CD14-positive monocyte (primary cell): ENCODE measurements around the gene MRPL48. TPM values are rescaled to one million over a fixed set of nuclear protein-coding genes. Genes with fewer than 3 reads are reported as not detected.

Experiments used
- DNase-seq, 3 donors: peaks; one replicate each; pipeline ENCODE4 v3.0.0-alpha.2; 2011 to 2022
- H2AFZ ChIP-seq: 2 replicates; pipeline ENCODE4 v1.6.0; 2012; ENCODE audit warnings: mild to moderate bottlenecking, low read depth, low read length, inconsistent platforms; ENCODE audit not compliant: insufficient read depth, poor library complexity, severe bottlenecking
- H3K27ac ChIP-seq, 2 donors: 1 replicate in 1 of 2; 2 replicates in 1 of 2; pipeline ENCODE4 v1.5.1; 2012 to 2013; ENCODE audit warnings: low read length in 2 of 2, control low read depth in 1 of 2, inconsistent platforms in 1 of 2, low read depth in 1 of 2, mild to moderate bottlenecking in 1 of 2
- H3K27me3 ChIP-seq, 2 donors: one replicate each; pipeline versions ENCODE4 v1.6.0 to v1.6.1; 2011 to 2013; ENCODE audit warnings: low read length in 2 of 2; ENCODE audit not compliant: control insufficient read depth in 2 of 2, insufficient read depth in 2 of 2
- H3K36me3 ChIP-seq, 2 donors: replicated peaks in 1 of 2; 1 replicate in 1 of 2; 2 replicates in 1 of 2; pipeline versions ENCODE4 v1.5.1 to v1.6.1; 2012 to 2013; ENCODE audit warnings: low read length in 2 of 2, control low read depth in 1 of 2, inconsistent platforms in 1 of 2, mild to moderate bottlenecking in 1 of 2; ENCODE audit not compliant: insufficient read depth in 2 of 2, control insufficient read depth in 1 of 2
- H3K4me1 ChIP-seq, 2 donors: 1 replicate in 1 of 2; 2 replicates in 1 of 2; pipeline versions ENCODE4 v1.5.1 to v1.6.1; 2012 to 2013; ENCODE audit warnings: low read length in 2 of 2, control low read depth in 1 of 2, inconsistent platforms in 1 of 2, mild to moderate bottlenecking in 1 of 2, moderate library complexity in 1 of 2; ENCODE audit not compliant: insufficient read depth in 2 of 2, control insufficient read depth in 1 of 2
- H3K4me2 ChIP-seq: replicated peaks from 2 replicates; pipeline ENCODE3; 2012; ENCODE audit warnings: low read length, moderate library complexity, mild to moderate bottlenecking; ENCODE audit not compliant: poor library complexity, severe bottlenecking; ENCODE audit errors: extremely low read depth
- H3K4me3 ChIP-seq, 3 experiments: fragments of 200-600 bp in 1 of 3; sonication (generic) in 1 of 3; replicated peaks in 1 of 3; 1 replicate in 2 of 3; 2 replicates in 1 of 3; pipeline ENCODE4 v1.5.1; 2011 to 2013; ENCODE audit warnings: low read length in 3 of 3, mild to moderate bottlenecking in 3 of 3, control low read depth in 2 of 3, low read depth in 2 of 3, inconsistent platforms in 1 of 3, moderate library complexity in 1 of 3
- H3K79me2 ChIP-seq: 2 replicates; pipeline ENCODE4 v1.6.0; 2012; ENCODE audit warnings: mild to moderate bottlenecking, control low read depth, inconsistent platforms, low read length, moderate library complexity; ENCODE audit not compliant: insufficient read depth
- H3K9ac ChIP-seq: 2 replicates; pipeline ENCODE4 v1.6.0; 2017; ENCODE audit warnings: low read length, mild to moderate bottlenecking; ENCODE audit not compliant: insufficient read depth, poor library complexity, severe bottlenecking
- H3K9me3 ChIP-seq, 2 donors: replicated peaks in 1 of 2; 1 replicate in 1 of 2; 2 replicates in 1 of 2; pipeline versions ENCODE4 v1.5.1 to v1.6.1; 2012 to 2013; ENCODE audit warnings: low read length in 2 of 2, control low read depth in 1 of 2; ENCODE audit not compliant: control insufficient read depth in 1 of 2, insufficient read depth in 1 of 2
- H4K20me1 ChIP-seq: 2 replicates; pipeline ENCODE4 v1.6.0; 2012; ENCODE audit warnings: mild to moderate bottlenecking, low read length, control low read depth, moderate library complexity; ENCODE audit not compliant: insufficient read depth
- H3K27ac Mint-ChIP-seq, 7 donors: one replicate each; pipeline ENCODE4 v1.8.0; 2020; ENCODE audit warnings: mild to moderate bottlenecking in 7 of 7, mixed read lengths in 7 of 7, moderate library complexity in 6 of 7, inconsistent platforms in 2 of 7
- H3K27me3 Mint-ChIP-seq, 3 donors: one replicate each; pipeline ENCODE4 v1.8.0; 2021 to 2022; ENCODE audit warnings: low read depth in 3 of 3, mild to moderate bottlenecking in 3 of 3, mixed read lengths in 3 of 3, moderate library complexity in 3 of 3, inconsistent platforms in 1 of 3
- H3K36me3 Mint-ChIP-seq, 2 donors: one replicate each; pipeline ENCODE4 v1.8.0; 2020; ENCODE audit warnings: mixed read lengths in 2 of 2, inconsistent platforms in 1 of 2, mild to moderate bottlenecking in 1 of 2
- H3K4me1 Mint-ChIP-seq: one replicate; pipeline ENCODE4 v1.8.0; 2020; ENCODE audit warnings: mild to moderate bottlenecking, mixed read lengths
- H3K4me3 Mint-ChIP-seq, 2 donors: one replicate each; pipeline ENCODE4 v1.8.0; 2020; ENCODE audit warnings: mild to moderate bottlenecking in 2 of 2, mixed read lengths in 2 of 2, moderate library complexity in 1 of 2
- H3K9me3 Mint-ChIP-seq, 7 donors: one replicate each; pipeline ENCODE4 v1.8.0; 2020 to 2022; ENCODE audit warnings: mixed read lengths in 7 of 7, mild to moderate bottlenecking in 6 of 7, moderate library complexity in 6 of 7, inconsistent platforms in 2 of 7
- CTCF ChIP-seq: fragments of 200-600 bp; IDR thresholded peaks from one replicate; pipeline ENCODE4 v1.8.0; 2022; ENCODE audit warnings: antibody characterized with exemption, mild to moderate bottlenecking
- WGBS: methylation state at CpG from one replicate; pipeline ENCODE4 v1.1.5; 2013; ENCODE audit warnings: missing lambda C conversion rate; ENCODE audit not compliant: insufficient coverage; 5-methylcytosine and 5-hydroxymethylcytosine counted together
- intact Hi-C, 2 donors: fragments of 100-400 bp; cut with micrococcal nuclease; formaldehyde crosslinking; loops; one replicate each; pipeline versions ENCODE4 v1.15.0 to v1.15.1; 2023
- polyA plus RNA-seq, 3 donors: library from polyadenylated mRNA; depleted of rRNA in 1 of 3; unstranded in 2 of 3; stranded (reverse) in 1 of 3; fragments of 300-500 nt in 2 of 3; fragments of >200 nt in 1 of 3; fragmentation: Illumina TruSeq in 2 of 3; gene quantifications; 1 replicate in 2 of 3; 2 replicates in 1 of 3; pipeline ENCODE4 v1.2.3, GENCODE V29; 2012 to 2021

Gene MRPL48
- polyA plus RNA-seq, 3 donors, result 17.8 to 43.1 (median 42.9) TPM

- no peaks in the 10 kb centered on the region for H3K27me3 ChIP-seq
- no peak for TF ChIP-seq CTCF
- intact Hi-C loops, result no loop called here
- no peak overlapping the region for H3K27ac ChIP-seq
- Mint-ChIP-seq H3K36me3 (peaks cover 14 to 37% of the 10 kb centered on the region in 2 donors), H3K27me3 (no peaks in the 10 kb centered on the region), H3K9me3 (peaks cover 0 to 2% (median 0%) of the 10 kb centered on the region in 7 donors), H3K27ac (no peak overlapping the region), H3K4me1 (peaks cover 4% of the 10 kb centered on the region), H3K4me3 (no peak overlapping the region)
- H3K4me2 ChIP-seq, result no peak overlapping the region
- peaks cover 7 to 20% of the 10 kb centered on the region in 2 donors for H3K36me3 ChIP-seq
- no peak for DNase-seq
- H2AFZ ChIP-seq, result no peak overlapping the region
- H3K9me3 ChIP-seq, result no peaks in the 10 kb centered on the region
- H3K9ac ChIP-seq, result no peak overlapping the region
- no peaks in the 10 kb centered on the region for H3K79me2 ChIP-seq
- no peak overlapping the region for H3K4me3 ChIP-seq
- no peaks in the 10 kb centered on the region for H3K4me1 ChIP-seq
- 60% methylated on average over 1 of the region's 3 CpGs for WGBS
- H4K20me1 ChIP-seq, result no peaks in the 10 kb centered on the region
Observed at GRCh38 chr11:73812234-73812633, 24.6 kb downstream of the MRPL48 start.

GRCh38 chr11:73814812-73815211 lies 27.1 kb downstream of the MRPL48 start:
- Mint-ChIP-seq H3K4me3 (no peak overlapping the region), H3K27me3 (no peaks in the 10 kb centered on the region), H3K9me3 (peaks cover 0 to 2% (median 0%) of the 10 kb centered on the region in 7 donors), H3K27ac (no peak overlapping the region), H3K36me3 (peaks cover 6 to 34% of the 10 kb centered on the region in 2 donors), H3K4me1 (peaks cover 4% of the 10 kb centered on the region)
- no peak overlapping the region for H3K4me2 ChIP-seq
- H3K9ac ChIP-seq, result no peak overlapping the region
- no CpG with 5 or more reads among the region's 8 CpGs for WGBS
- intact Hi-C loops, result no loop called here
- no peak overlapping the region for H3K27ac ChIP-seq
- no peak for TF ChIP-seq CTCF
- peaks cover 0 to 7% of the 10 kb centered on the region in 2 donors for H3K36me3 ChIP-seq
- H4K20me1 ChIP-seq, result no peaks in the 10 kb centered on the region
- H3K4me3 ChIP-seq, result no peak overlapping the region
- no peaks in the 10 kb centered on the region for H3K27me3 ChIP-seq
- DNase-seq, result no peak
- no peak overlapping the region for H2AFZ ChIP-seq
- H3K79me2 ChIP-seq, result no peaks in the 10 kb centered on the region
- no peaks in the 10 kb centered on the region for H3K9me3 ChIP-seq
- H3K4me1 ChIP-seq, result no peaks in the 10 kb centered on the region
